NB4 (cell line): ENCODE results near the gene GCAT.

Source experiments
- CTCF ChIP-seq: IDR thresholded peaks from one replicate; pipeline ENCODE4 v1.5.1; 2012; ENCODE audit warnings: low read depth, low read length
- MAX ChIP-seq: IDR thresholded peaks from 2 replicates; pipeline ENCODE4 v1.6.1; 2011; ENCODE audit warnings: low read depth, low read length
- MYC ChIP-seq: IDR thresholded peaks from 2 replicates; pipeline ENCODE4 v1.6.1; 2011; ENCODE audit warnings: low read depth, low read length
- POLR2A ChIP-seq: IDR thresholded peaks from 2 replicates; pipeline ENCODE4 v1.6.1; 2011; ENCODE audit warnings: mild to moderate bottlenecking; ENCODE audit not compliant: insufficient read length; ENCODE audit errors: extremely low read depth

- no peak for TF ChIP-seq CTCF
- TF ChIP-seq POLR2A, result no peak
- TF ChIP-seq MYC, result no peak
- no peak for TF ChIP-seq MAX
These were observed 31.1 kb upstream of the GCAT start for GRCh38 chr22:37776639-37777005.
